HL-60 (cell line): Measurements from ENCODE around the gene RYR3.

ENCODE experiments used
- CTCF ChIP-seq: IDR thresholded peaks from one replicate; pipeline ENCODE4 v1.5.1; 2011; ENCODE audit warnings: low read length, control low read depth, inconsistent platforms; ENCODE audit not compliant: insufficient read depth
- GABPA ChIP-seq: IDR thresholded peaks from 2 replicates; pipeline ENCODE4 v1.6.1; 2012; ENCODE audit warnings: low read depth
- POLR2AphosphoS5 ChIP-seq: IDR thresholded peaks from 2 replicates; pipeline ENCODE4 v1.6.1; 2012; ENCODE audit warnings: low read depth
- REST ChIP-seq: IDR thresholded peaks from 2 replicates; pipeline ENCODE4 v1.6.1; 2012; ENCODE audit warnings: low read depth; ENCODE audit not compliant: insufficient replicate concordance
- SPI1 ChIP-seq: IDR thresholded peaks from 2 replicates; pipeline ENCODE4 v1.6.1; 2012; ENCODE audit warnings: low read depth, mild to moderate bottlenecking, borderline replicate concordance

- TF ChIP-seq POLR2AphosphoS5 (no peak), CTCF (no peak), GABPA (no peak), REST (no peak), SPI1 (no peak)
Observed at GRCh38 chr15:33801954-33802353, 491.2 kb downstream of the RYR3 start.
